GM19452 (cell line): ENCODE measurements around the gene RPS10.
"Not testable (repeated sequence)": the region's sequence is repeated elsewhere in the genome, so short reads cannot be mapped to it uniquely, and the experiment has no call there.

ENCODE experiments used
- ATAC-seq: cut with Tn5 transposase; IDR thresholded peaks from one replicate; pipeline ENCODE4 v1.9.1; 2021; ENCODE audit not compliant: unreplicated experiment

The RPS10 gene

GRCh38 chr6:34373511-34373910 is 52.4 kb downstream of the RPS10 start:
- no peak for ATAC-seq

- not testable (repeated sequence) for ATAC-seq
Observed at GRCh38 chr6:34371865-34372264, 54.0 kb downstream of the RPS10 start.

- no peak for ATAC-seq
Observed at GRCh38 chr6:34370361-34370760, 55.5 kb downstream of the RPS10 start.

GRCh38 chr6:34369385-34369784 is 56.5 kb downstream of the RPS10 start:
- ATAC-seq, result no peak
